GM20431 (cell line): Measurements from ENCODE around the gene CBX8.

Experiments used
- in situ Hi-C: fragments of 300-500 bp; cut with MseI, MboI; formaldehyde crosslinking; loops from one replicate; pipeline ENCODE4 v1.15.0; 2020; ENCODE audit warnings: low sequenced_read_pairs; ENCODE audit not compliant: unreplicated experiment

Gene CBX8

DNA sequence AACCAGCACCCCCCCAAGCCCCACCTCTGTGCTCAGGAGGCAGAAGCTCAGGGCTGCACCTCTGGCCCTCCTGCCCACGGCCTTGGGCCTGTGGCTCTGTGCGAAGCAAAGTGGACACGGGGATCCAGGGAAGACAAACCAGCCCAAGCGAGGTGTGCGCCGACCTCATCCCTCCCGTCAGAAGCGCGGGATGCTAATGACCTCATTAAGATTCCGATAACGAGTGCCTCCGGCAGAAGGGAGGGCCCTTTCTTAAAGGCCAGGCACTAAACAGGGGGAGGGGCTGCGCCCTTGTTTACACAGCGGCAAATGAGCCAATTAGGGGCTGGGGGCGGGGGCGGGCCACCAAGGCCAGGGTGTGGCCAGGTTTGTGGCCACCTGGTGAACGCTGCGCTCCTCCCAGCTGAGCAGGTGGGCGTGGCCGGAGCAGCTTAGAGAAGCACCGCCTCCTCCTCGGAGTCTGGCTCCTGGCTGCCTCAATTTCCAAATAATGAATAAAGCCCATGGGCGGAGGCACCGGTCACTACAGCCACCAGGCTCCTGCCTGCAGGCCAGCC lies 39.2 kb upstream of the CBX8 start:
- in situ Hi-C loops, result no loop called here

DNA sequence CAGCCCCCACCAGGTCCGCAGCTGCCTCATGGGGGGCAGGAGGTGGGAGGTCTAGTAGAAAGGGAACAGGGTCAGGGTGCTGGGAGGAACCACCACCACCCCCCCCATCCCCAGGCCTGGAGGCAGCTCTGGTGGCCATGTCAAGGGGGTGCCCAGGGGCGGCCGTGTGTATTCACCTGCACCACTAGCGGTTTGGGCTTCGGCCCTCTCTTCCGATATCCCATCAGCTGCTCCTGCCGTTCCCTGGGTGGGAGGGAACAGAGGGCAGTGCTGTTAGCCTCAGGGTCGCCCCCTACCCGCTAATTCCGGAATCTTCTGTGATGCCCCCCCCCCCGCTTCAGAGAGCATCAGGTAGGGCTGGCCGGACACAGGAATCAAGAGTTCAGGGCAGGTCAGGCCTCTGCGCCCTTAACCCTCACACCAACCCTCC lies 38.6 kb upstream of the CBX8 start:
- in situ Hi-C loops, result no loop called here

DNA sequence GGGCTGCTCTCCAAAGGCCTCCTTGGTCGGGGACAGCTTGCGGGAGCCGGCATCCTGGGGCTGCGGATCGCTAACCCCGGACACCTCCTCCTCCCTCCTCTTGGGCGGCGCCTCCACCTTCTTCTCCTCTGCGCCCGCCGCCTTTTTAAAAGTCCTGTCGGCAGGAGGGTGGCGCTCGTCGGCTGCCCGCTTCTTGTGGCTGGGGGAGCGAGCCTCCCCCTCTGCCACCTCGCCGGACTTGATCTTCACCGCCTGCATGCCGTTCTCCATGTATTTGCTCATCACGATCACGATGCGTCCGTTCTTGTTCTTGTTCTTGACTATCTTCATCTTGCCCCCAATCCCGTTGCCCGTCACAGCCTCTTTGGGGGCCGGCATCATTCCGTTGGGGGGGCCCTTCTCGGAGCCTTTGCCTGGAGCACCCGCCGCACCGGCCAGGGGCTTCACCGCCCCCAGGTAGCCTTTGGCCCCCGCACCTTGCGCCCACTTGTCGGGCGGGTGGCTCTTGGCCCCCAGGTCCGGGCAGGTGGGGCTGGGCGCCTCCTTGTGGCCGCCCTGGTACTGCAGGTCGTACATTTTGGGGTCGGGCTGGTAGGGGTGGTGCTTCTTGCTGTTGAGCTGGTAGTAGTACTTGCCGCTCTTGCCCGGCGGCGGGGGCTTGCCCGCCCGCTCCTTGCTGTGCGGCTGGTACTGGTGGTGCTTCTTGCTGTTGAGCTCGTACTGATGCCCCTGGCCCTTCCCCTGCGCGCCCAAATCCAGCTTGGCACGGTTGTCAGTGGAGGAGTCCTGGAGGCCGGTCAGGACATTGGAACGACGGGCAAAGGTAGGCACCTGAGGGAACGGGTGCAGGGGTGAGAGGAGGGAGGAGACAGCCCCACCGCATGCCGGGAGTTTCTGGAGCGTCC lies 37.9 kb upstream of the CBX8 start:
- in situ Hi-C loops, result no loop called here

DNA sequence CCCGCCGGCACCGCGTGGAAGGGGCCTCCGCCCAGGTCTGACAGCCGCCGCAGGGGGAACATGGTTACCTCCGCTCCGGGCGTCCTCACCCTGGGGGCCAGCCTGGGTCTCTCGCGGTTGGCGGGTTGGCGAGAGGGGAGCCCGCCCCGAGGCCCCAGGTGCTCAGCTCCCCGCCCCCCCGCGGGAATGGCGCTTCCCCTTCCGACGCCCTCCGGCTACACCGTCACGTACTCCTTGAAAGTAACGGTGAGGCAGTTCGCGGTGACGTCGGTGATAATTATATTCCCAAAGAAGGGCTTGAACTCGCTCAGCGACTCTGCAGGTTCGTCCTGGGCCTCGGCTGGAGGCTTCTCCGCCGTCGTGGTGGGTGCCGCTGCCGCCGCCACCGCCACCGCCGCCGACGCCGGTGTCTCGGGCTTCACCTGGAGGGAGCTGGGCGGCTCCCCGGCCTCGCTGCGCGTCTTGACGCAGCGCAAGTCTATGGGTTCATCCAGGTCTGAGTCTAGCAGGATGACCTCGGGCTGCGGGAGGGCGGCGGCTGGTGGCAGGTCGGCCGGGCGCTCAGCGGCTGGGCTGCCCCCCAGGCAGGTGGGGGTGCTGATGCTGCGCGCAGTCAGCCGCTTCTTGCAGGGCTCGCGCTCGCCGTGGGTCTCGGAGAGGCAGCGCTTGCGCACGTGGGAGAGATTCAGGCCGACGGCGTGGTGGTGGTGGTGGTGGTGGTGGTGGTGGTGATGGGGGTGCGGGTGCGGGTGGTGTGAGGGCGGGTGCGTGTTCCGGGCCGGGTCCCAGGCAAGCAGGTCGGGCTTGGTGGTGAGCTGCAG lies 37.1 kb upstream of the CBX8 start:
- in situ Hi-C loops, result no loop called here

DNA sequence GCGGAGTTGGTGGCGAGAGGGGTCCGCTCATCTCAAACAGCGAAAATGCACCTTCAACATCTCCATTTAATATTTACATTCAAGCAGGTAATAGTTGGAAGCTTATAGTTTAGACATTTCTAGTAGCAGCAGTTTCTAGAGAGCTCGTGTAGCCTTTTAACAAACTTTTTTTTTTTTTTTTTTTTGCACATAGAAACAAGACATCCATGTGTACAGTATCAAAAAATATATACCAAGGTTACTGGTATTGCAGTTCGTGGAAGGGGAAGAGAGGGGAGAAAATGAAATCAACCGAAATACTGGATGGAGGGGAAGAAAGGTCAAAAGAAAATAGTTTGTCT lies 36.2 kb upstream of the CBX8 start:
- in situ Hi-C loops, result no loop called here

DNA sequence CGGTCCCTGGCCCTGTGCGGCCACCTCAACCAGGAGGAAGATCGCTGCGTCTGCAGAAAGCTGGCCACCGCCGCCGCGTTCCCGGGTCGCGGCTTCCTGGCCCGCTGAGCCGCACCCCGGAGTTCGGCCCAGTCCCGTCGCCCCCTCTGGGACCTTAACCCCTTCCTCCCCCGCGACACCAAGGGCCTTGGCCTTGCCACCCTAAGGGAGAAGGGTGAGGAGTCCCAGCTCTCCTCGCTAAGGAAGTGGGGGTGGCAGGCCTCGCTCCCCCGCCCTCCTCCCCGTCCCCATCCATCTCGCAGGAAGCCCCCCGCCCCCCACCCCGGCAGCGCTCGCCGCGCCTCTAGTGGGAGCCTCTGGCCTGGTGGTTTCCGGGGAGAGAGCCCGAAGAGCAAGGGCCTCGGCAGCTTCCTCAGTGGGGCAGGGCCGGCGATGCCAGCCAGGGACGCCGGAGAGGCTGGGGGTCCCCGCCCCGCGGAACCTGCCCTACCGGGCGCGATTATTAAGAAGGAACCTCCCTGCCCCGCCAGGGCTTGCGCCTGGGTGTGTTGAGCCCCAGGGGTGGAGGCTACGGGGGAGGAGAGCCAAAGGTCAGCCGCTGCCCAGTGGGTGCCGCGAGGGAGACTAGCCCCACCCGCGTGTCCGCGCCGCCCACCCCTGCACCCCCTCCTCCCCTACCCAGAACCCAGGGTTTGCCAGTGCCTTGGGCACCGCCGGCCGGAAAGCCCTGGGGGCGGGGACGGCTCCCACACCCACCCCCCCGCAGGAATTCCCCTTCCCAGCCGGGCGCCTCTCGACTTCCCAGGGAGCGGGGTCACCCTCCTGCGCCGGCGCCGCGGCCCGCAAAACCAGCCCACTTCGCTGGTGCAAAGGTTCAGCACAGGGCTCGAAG lies 35.6 kb upstream of the CBX8 start:
- in situ Hi-C loops, result no loop called here

DNA sequence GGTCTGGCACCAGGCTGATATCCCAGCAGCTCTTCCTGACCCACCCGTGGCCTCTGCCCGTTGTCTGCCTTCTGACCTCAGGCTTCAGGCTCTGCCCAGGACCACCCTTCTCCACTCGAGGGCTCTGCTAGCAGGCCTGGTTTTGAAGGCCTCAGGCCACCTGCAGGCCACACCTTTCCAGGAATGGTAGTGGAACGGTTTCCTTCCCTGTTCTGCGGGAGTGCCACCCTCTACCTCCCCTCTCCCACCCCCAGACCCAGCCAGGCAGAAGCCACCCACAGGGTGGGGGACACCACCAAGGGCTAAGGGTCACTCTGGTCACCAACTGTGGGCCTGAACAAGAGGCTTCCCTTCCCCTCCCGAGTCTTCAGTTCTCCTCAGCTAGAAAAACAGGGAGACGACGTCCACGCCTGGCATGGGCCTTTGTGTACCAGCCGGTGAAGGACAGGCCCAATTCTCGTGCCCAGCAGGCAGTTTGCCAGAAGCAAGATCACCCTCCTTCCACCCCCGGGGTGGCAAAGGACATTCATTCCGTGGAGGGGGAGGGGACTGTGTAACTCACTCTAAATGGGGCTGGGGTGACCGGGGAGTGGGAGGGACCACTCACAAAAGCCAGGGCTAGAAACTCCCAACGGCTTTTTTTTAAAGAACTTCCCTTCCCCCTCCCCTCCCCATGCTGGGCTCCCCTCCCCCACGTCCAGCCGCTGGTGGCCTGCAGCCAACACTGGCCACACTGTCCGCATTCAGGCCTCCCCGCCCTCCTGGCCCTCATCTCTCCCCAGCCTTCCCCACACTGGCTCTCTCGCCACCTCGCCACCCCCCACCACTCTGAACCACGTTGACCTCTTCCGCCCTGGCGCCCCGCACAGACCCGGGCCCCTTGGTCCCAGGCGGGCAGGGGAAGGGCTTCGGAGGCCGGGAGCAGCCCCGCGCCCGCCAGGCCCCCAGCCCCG lies 34.7 kb upstream of the CBX8 start:
- in situ Hi-C loops, result no loop called here

DNA sequence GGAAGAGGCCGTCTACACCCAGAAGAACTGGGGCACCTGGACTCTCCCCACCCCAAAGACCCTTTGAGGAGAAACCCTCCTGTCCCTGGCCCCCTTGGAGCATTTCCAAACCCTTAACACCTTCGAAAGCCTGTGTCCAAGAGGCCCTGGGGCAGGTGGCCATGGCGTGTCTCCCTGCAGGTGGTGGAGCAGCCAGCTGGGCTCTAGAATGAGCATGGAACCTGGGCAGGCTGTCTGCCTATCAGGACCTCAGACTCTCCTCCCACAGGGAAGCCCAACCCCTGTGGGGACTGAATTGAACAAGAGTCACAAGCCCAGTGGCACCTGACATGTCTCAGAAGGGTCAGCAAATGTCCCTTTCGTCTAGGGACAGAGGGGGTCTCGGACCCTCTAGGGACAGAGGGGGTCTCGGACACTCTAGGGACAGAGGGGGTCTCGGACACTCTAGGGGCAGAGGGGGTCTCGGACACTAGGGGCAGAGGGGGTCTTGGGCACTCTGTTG lies 33.9 kb upstream of the CBX8 start:
- in situ Hi-C loops, result no loop called here

DNA sequence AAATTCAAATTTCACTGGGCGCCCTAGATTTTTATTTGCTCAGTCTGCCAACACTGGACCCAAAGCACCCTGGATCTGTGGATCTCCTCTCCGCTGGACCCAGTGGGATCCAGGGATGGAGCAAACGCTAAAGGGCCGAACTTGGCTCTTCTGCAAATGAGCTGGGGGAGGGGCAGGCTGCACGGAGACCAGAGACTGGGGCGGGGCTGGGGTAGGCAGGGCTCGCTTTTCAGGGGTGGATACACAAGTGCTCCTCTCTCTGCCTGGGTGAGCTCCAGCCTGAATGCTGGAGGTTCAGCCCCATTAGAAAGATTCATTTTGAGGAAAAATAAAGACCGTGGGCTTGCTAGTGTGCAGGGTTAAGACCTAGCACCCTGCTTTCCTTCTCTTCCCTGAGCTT lies 33.4 kb upstream of the CBX8 start:
- in situ Hi-C loops, result no loop called here

DNA sequence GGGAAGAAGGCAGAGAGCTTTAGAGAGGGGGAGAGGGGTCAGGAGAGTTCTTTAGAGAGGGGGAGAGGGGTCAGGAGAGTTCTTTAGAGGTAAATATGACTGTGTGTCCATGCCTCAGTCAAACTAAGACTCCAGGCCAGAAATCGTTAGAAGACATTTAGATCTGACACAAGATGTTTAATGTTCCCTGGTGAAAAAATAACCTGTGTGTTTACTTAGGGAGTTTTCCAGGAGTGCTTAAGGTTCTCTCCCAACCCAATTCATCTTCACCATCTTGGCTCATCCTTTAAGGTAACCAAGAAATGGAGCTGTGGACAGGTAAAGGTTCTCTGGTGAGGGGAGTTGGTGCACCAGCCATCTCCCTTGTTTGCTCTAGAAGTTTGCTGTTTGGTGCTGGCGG lies 32.6 kb upstream of the CBX8 start:
- in situ Hi-C loops, result no loop called here

DNA sequence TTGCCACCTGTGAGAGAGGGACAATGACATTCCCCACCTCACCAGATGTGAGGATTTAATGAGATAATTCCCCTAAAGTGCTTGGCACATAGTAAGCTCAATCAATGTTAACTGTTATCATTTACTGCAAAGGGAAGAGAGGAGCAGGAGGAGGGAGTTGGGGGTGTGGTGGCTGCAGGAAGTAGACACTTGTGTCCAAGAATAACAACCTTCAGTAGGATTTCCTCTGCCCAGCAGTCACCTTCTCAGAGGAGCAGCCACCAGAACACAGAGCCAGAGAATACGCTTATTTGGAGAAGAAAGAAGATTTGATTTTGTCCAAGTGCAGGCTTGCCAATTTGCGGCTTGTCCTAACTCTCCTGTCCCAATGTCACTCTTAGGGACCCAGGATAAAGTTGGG lies 32.1 kb upstream of the CBX8 start:
- in situ Hi-C loops, result no loop called here

DNA sequence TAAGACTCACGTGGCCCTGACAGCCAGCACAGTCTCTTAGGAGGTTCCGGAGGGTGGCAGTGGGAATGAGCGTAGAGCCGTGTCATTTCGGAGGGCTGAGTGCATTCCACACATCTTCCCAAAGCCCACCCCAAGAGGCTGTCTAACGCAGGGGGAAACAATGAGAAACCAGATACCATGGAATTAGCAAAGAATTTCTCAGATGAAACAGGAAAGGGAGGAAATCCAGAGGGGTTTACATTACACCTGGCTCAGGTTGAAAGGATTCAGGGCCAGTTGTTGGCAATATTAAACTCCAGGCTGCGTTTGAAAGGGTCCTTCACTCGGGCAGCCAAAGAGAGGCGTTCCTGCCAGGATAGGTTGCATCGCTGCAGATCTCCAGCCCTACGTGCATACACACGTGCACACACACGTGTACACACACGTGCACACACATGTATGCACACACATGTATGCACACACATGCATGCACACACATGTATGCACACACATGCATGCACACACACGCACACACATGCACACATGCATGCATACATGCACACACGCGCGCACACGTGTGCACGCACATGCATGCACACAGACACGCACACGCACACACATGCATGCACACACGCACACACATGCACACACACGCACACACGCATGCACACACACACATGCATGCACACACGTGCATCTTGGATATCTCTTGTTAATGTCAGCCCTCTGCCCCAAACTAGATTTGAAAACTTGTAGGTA lies 30.1 kb upstream of the CBX8 start:
- in situ Hi-C loops, result no loop called here

DNA sequence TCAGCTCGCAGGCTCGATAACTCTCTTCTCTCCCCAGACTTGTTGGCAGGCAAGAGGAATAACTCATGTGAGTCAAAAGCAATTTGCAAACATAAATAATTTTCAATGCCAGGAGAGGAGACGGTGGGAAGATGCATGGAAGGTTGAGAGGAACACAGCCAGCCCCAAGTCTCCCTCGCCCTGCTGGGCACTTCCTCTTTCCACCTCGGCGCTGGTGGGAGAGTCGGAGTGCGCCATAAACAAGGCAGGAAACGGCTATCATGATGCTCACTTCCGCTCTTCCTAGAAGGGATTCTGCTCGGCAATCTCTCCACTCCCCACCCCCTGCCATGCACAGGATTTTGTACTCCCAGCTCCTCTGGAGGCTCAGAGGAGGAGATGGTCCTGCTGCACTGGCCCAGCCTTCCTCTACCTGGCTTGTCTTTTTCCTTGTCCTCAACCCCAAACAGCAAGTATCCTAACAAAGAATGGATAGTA lies 29.4 kb upstream of the CBX8 start:
- in situ Hi-C loops, result no loop called here

DNA sequence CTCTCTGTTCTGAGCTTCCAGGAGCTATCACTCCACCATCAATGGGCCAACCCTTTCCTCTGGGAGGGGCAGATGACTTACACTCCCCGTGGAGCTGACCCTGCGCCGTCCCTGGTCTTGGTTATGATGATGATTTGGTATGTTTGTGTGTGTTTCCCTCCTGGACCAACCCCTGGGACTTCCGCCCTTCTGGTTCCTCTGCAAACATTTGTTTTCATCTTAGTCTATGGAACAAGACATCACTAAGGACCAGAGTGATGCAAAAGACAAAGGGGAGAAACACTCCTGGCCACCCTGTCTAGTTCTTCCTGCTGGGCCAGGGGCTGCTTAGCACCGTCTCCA lies 28.7 kb upstream of the CBX8 start:
- in situ Hi-C loops, result no loop called here

DNA sequence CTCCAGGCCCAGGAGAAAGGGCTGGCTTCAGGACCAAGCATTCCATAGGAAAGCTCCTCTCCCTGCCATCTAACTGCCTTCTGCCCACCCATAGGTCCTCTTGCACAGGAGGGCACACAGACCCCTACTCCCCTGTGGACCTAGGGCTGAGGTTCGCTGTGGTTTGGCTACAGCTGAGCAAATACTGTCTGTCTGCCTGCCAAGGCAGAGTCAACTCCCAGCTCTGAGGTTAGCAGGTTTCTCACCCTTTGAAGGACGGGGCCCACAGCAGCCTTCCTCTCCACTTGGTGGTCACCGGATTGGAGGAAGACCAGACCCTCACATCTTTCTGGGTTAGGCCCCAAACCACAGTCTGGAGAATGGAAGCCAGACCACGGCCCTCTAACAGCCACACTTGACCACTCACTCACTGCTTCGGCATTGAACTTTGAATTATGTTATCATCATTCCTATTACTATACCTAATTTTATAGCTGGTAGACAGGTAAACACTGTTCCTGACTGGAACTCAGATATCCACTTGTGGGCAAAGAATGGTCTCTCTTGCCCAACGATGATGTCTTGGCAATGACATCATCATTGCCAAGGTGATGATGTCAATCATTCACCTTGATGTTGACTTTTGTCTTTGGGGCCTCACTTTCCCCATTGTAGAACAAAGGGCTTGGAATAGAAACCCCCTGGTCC lies 28.2 kb upstream of the CBX8 start:
- in situ Hi-C loops, result no loop called here

DNA sequence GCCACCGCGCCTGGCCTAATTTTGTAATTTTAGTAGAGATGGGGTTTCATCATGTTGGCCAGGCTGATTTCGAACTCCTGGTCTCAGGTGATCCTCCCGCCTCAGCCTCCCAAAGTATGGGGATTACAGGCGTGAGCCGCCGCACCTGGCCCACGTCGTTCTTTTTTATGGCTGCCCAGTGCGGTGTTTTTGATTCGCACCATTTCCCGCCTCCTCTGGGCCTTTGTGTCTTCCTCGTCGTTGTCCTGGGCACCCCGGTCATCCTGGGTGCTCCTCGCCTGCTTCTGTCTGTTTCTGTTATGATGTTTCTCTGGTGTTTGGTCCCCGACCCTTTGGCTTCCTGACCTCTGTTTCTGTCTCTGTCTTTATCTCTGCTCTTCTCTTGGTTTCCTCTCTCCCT lies 27.4 kb upstream of the CBX8 start:
- in situ Hi-C loops, result no loop called here

DNA sequence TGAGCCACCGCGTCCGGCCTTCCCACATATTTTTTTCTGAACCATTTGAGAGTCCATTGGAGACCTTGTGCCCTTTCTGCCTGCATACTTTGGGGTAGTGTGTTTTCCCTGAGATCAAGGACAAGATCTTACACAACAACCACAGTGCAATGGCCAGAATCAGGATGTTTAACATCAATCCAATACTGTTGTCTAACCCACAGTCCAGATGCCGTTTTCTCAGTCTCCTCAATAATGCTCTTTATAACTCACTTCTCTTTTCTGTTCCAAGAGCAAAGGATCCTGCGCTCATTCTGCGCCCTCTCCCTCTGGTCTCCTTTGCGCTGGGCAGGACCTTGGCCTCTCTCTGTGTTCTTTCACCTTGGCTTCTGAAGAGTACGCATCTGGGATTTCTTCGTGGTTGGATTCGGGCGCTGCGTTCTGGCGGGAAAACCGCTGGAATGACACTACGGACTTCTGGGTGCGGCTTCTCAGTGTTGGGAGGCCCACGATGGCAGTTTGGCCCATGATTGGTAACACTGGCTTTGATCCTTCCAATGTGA lies 25.8 kb upstream of the CBX8 start:
- in situ Hi-C loops, result no loop called here
